ENCODE results near the gene CMYA5.

CMYA5 gene

GRCh38 chr5:79716839-79717238 lies 27.2 kb downstream of the CMYA5 start:
- no peak for ATAC-seq
- TF ChIP-seq TCF4 (CRISPR knock-in tag; IDR thresholded peaks at IDR 0.05; ENCODE audit: borderline replicate concordance) = no peak
- no peak for TF ChIP-seq ARNTL (CRISPR knock-in tag; IDR thresholded peaks at IDR 0.05; ENCODE audit: borderline replicate concordance, low read depth)
- TF ChIP-seq ISL1 (CRISPR knock-in tag; IDR thresholded peaks at IDR 0.05) = no peak
- no peak for TF ChIP-seq ZNF70 (CRISPR knock-in tag; IDR thresholded peaks at IDR 0.05)
- TF ChIP-seq, protein P1, sequence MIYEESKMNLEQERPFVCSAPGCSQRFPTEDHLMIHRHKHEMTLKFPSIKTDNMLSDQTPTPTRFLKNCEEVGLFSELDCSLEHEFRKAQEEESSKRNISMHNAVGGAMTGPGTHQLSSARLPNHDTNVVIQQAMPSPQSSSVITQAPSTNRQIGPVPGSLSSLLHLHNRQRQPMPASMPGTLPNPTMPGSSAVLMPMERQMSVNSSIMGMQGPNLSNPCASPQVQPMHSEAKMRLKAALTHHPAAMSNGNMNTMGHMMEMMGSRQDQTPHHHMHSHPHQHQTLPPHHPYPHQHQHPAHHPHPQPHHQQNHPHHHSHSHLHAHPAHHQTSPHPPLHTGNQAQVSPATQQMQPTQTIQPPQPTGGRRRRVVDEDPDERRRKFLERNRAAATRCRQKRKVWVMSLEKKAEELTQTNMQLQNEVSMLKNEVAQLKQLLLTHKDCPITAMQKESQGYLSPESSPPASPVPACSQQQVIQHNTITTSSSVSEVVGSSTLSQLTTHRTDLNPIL (CRISPR knock-in tag; IDR thresholded peaks at IDR 0.05; ENCODE audit: low read depth) = no peak
- no peak for TF ChIP-seq TSHZ2 (CRISPR knock-in tag; IDR thresholded peaks at IDR 0.05)
- TF ChIP-seq GLIS3 (CRISPR knock-in tag; IDR thresholded peaks at IDR 0.05) = no peak
- TF ChIP-seq RARB (CRISPR knock-in tag; IDR thresholded peaks at IDR 0.05) = no peak
- TF ChIP-seq ZNF8 (CRISPR knock-in tag; IDR thresholded peaks at IDR 0.05) = no peak
- no peak for TF ChIP-seq BACH2 (CRISPR knock-in tag; IDR thresholded peaks at IDR 0.05; ENCODE audit: borderline replicate concordance)
- TF ChIP-seq ZNF565 (CRISPR knock-in tag; conservative IDR thresholded peaks at IDR 0.05; ENCODE audit: low read depth) = no peak
- no peak for TF ChIP-seq PPARA (CRISPR knock-in tag; IDR thresholded peaks at IDR 0.05; ENCODE audit: borderline replicate concordance)
- TF ChIP-seq POU6F1 (CRISPR knock-in tag; IDR thresholded peaks at IDR 0.05; ENCODE audit: borderline replicate concordance, low read depth) = no peak

- ATAC-seq = no peak
- TF ChIP-seq GLIS3 (CRISPR knock-in tag; IDR thresholded peaks at IDR 0.05) (no peak), CSDC2 (CRISPR knock-in tag; IDR thresholded peaks at IDR 0.05) (no peak), ZNF8 (CRISPR knock-in tag; IDR thresholded peaks at IDR 0.05) (no peak), BACH2 (CRISPR knock-in tag; IDR thresholded peaks at IDR 0.05; ENCODE audit: borderline replicate concordance) (no peak), ISL1 (CRISPR knock-in tag; IDR thresholded peaks at IDR 0.05) (no peak), ZNF565 (CRISPR knock-in tag; conservative IDR thresholded peaks at IDR 0.05; ENCODE audit: low read depth) (no peak), OSR1 (CRISPR knock-in tag; IDR thresholded peaks at IDR 0.05) (no peak), ZNF70 (CRISPR knock-in tag; IDR thresholded peaks at IDR 0.05) (no peak), TOX (CRISPR knock-in tag; IDR thresholded peaks at IDR 0.05; ENCODE audit: borderline replicate concordance) (no peak), ZFP3 (CRISPR knock-in tag; IDR thresholded peaks at IDR 0.05) (no peak), PPARA (CRISPR knock-in tag; IDR thresholded peaks at IDR 0.05; ENCODE audit: borderline replicate concordance) (no peak), ESRRG (CRISPR knock-in tag; IDR thresholded peaks at IDR 0.05) (no peak), RARB (CRISPR knock-in tag; IDR thresholded peaks at IDR 0.05) (no peak), ARNTL (CRISPR knock-in tag; IDR thresholded peaks at IDR 0.05; ENCODE audit: borderline replicate concordance, low read depth) (no peak), TCF4 (CRISPR knock-in tag; IDR thresholded peaks at IDR 0.05; ENCODE audit: borderline replicate concordance) (no peak), TSHZ2 (CRISPR knock-in tag; IDR thresholded peaks at IDR 0.05) (no peak), SNAI2 (CRISPR knock-in tag; IDR thresholded peaks at IDR 0.05) (no peak)
- TF ChIP-seq, protein P2, sequence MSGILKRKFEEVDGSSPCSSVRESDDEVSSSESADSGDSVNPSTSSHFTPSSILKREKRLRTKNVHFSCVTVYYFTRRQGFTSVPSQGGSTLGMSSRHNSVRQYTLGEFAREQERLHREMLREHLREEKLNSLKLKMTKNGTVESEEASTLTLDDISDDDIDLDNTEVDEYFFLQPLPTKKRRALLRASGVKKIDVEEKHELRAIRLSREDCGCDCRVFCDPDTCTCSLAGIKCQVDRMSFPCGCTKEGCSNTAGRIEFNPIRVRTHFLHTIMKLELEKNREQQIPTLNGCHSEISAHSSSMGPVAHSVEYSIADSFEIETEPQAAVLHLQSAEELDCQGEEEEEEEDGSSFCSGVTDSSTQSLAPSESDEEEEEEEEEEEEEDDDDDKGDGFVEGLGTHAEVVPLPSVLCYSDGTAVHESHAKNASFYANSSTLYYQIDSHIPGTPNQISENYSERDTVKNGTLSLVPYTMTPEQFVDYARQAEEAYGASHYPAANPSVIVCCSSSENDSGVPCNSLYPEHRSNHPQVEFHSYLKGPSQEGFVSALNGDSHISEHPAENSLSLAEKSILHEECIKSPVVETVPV (CRISPR knock-in tag; IDR thresholded peaks at IDR 0.05) = no peak
These were observed 30.5 kb downstream of the CMYA5 start for GRCh38 chr5:79720096-79720495.
